HepG2 (cell line): ENCODE results near the gene FCGR3B. TPM values are rescaled to one million over a fixed set of nuclear protein-coding genes. Genes with fewer than 3 reads are reported as not detected.

Source experiments
- CBX1 ChIP-seq: IDR thresholded peaks from one replicate; pipeline ENCODE4 v1.6.1; 2016; ENCODE audit warnings: antibody characterized with exemption, low read depth
- HMGXB4 ChIP-seq, 2 experiments: sonication (generic) in 1 of 2; formaldehyde crosslinking in 1 of 2; IDR thresholded peaks; 2 replicates each; pipeline versions ENCODE4 v1.4.0 to v1.6.1; 2018 to 2020; ENCODE audit warnings: missing genetic modification reagents in 2 of 2, borderline replicate concordance in 1 of 2, low read depth in 1 of 2, mild to moderate bottlenecking in 1 of 2, missing biosample characterization in 1 of 2
- MAX ChIP-seq: IDR thresholded peaks from 2 replicates; pipeline ENCODE4 v1.6.1; 2012; ENCODE audit warnings: inconsistent platforms
- SIX4 ChIP-seq: sonication (generic); formaldehyde crosslinking; IDR thresholded peaks from 2 replicates; pipeline ENCODE4 v1.4.0; 2020; ENCODE audit warnings: missing genetic modification reagents
- ZNF687 ChIP-seq: sonication (generic); formaldehyde crosslinking; IDR thresholded peaks from 2 replicates; pipeline ENCODE4 v1.5.1; 2020; ENCODE audit warnings: mild to moderate bottlenecking, missing genetic modification reagents, moderate library complexity
- polyA plus RNA-seq, 8 experiments: library from polyadenylated mRNA; depleted of rRNA in 3 of 8; stranded (reverse) in 7 of 8; unstranded in 1 of 8; fragments of >200 nt; fragmentation: Illumina TruSeq in 4 of 8; extraction: Trizol in 4 of 8; gene quantifications; 2 replicates each; pipeline versions ENCODE4 v1.2.1 to v1.2.3, GENCODE V29; 2011 to 2016; ENCODE audit warnings: low read depth in 4 of 8, missing spikeins in 1 of 8, mixed read lengths in 1 of 8; ENCODE audit not compliant: insufficient read depth in 1 of 8
- total RNA-seq, 5 experiments: library from RNA; depleted of rRNA; stranded (reverse); fragments of >200 nt; fragmentation: Illumina TruSeq; extraction: Trizol; gene quantifications; 2 replicates each; pipeline ENCODE4 v1.2.3, GENCODE V29; 2016; ENCODE audit warnings: low read depth in 1 of 5

FCGR3B gene
- total and polyA plus RNA-seq, 2 of the 13 experiments (the other 11 are each of a cell fraction or from before 2014, with no cell fraction given), result not detected

- 0 out of 2 replicates have a peak, but pooled peaks have one; percentile 4 for TF ChIP-seq MAX
- 0 out of 2 replicates have a peak, but pooled peaks have one; percentile 12 for TF ChIP-seq SIX4 (CRISPR knock-in tag)
- peak; percentile 45 for TF ChIP-seq CBX1
- peak in 1 of 2 experiments; percentile 65 for TF ChIP-seq HMGXB4 (CRISPR knock-in tag; IDR thresholded peaks at IDR 0.05; ENCODE audit: borderline replicate concordance in 1 of 2, low read depth in 1 of 2)
- TF ChIP-seq ZNF687, result peak; percentile 46
- TF ChIP-seq, all 625 proteins: peak for 55; not testable (repeated sequence) for 570
These were observed 18.4 kb downstream of the FCGR3B start (continued) for GRCh38 chr1:161612322-161613141.
